HG02885 (cell line): ENCODE results near the gene GIPC3.

Experiments used
- ATAC-seq: cut with Tn5 transposase; IDR thresholded peaks from one replicate; pipeline ENCODE4 v1.9.1; 2021; ENCODE audit warnings: mild to moderate bottlenecking; ENCODE audit not compliant: unreplicated experiment, poor library complexity

GIPC3 gene

DNA sequence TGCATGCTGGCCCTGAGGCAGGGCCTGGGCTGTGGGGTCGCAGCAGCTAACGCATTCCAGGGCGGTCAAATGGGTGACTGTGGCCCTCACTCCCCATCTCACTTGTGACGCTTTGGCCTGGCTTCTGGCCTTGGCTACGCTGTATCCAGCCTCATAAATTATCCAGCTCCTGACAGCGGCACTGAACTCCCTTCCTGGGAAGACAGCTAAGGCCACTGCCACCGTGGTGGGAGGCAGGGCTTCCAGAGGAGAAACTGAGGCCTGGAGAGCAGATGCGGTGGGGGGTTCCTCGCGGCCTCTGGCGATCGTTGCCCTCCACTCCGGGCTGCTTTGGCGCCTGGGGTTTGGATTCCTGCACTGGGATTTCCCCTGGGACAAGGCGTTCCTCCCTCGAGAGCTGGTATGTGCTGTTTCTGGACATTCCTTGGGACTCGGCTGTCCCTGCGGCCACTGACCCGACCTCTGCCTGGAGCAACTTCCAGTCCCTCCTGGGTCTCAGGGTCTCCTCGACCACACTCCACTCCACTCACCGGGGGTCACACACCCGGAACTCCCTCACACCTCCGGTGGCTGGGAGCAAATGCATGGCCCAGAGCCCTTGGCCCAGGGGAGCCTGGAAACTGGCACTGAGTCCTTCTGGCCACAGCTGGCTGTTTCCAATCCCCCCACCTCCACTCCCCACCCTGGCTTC lies 18.0 kb downstream of the GIPC3 start:
- no peak for ATAC-seq

DNA sequence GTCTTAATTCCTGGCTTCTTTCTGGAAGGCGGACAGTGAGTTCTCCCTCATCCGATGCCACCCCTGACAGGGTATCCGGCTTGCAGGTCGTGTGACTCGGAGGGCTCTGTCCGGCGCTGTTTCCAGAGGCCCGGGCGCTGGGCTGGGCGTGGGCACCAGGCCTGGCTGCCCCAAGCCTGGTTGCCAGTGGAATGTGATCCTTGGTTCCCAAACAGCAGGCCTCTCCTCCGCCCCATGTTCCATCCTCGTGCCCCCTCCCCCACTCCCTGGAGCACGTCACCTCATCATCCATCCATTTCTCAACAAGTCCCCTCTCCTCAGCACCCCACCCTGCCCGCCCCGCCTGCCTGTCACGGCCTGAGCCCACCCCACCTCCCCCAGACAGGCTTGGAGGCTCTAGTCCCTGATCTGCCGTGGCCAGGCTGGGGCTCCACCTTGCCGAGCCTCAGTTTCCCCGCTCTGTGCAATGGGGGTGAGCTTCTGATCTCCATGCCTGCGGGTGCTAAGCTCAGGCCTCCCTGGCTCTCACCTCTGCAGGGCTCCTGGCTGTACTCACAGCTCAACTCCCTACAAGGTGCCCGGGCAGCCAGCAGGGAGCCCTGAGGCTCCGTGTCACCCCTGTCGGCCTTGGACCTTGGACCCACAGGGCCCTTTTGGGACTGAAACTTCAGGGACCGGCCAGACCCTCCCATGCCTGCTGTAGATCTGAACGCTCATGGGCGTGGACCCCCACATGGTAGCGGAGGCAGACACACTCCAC lies 19.1 kb downstream of the GIPC3 start:
- ATAC-seq = no peak

DNA sequence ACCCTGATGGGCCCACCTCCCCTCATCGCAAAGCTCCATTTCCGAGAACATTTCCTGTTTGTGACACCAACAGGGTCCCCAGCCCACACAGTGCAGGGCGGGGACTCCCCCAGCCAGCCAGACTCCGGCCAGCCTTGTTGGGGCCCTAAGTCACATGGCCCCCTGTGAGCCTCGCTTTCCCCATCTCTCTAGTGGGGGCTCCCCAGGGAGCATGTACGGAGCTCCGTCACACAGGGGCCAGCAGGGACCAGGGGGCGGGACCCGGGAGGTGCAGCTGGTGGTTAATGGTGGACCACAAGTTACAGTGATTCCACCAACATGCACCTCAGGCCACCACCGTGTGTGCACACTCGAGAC lies 19.7 kb downstream of the GIPC3 start:
- no peak for ATAC-seq

DNA sequence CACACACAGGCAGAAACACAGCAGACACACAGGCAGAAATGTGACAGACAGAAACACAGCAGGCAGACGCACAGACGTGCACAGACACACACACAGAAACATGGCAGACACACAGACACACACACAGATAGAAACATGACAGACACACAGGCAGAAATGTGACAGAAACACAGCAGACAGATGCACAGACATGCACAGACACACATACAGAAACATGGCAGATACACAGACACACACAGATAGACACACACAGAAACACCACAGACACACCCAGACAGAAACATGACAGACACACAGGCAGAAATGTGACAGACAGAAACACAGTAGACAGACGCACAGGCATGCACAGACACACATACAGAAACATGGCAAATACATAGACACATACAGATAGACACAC lies 20.1 kb downstream of the GIPC3 start:
- no peak for ATAC-seq

DNA sequence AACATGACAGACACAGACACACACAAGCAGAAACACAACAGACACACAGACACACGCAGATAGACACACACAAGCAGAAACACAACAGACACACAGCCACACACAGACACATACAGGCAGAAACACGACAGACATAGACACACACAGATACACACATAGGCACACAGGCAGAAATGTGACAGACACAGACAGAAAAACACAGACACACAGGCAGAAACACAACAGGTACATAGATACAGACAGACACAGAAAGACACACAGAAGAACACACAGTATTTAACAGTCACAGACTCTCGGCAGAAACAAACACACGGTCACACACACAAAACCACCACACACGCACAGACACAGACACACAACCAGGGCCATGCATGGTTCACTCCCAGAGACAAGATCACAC lies 20.5 kb downstream of the GIPC3 start:
- ATAC-seq = no peak

DNA sequence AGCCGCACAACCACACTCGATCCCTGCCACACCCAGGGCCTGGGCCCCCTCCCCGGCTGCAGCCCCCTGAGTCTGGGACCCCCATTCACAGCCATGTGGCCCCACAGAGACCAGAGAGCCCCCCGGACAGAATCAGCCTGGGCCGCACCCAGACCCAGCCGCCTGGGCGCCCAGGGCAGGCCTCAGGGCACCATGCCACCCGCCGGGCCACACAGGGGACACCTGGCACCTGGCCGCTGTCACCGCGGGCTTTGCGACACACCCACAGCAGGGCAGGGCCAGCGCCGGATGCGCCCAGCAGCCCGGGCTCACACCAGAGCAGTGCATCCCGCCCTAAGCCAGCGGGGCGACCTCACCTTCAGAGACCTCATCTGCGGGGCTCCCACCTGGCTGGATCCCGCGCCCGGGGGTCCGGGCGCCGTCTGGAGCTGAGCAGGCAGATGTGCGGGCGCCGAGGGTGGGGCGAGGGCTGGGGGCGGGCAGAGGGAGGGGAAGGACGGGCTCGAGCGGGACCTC lies 21.0 kb downstream of the GIPC3 start:
- ATAC-seq = no peak

DNA sequence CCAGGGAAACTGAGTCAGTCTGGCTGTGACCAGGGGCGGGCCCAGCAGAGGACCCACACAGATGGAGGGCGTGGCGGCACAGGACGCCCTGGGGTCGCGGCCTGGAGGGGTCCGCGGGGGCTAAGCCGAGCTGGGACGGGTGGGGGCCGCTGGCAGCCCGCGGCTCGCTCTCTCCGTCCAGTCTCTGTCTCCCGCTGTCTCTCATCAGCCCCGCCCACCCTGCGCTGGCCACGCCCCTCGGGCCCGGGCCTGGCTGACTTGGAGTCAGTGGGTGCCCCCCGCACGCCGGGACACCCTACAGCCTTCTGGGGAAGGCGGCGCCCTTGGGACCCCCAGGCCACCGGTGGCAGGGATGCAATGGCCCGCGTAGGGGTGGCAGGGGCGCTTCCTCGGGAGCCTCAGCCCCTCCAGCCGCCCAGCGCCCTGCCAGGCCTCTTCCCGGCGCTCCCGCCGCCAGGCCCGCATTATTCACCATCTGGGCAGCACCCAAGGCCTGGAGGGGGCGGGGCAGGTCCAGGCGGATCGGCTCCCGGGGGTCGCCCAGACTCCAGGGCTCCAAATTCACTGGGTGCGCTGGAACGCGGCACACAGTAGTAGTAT lies 21.5 kb downstream of the GIPC3 start, which contains the start of gene TBXA2R:
TBXA2R (minus strand) TSS at position 186 of the 600 bp plus-strand sequence. CDS start 6,241 bp downstream, outside the sequence.
- ATAC-seq = no peak

DNA sequence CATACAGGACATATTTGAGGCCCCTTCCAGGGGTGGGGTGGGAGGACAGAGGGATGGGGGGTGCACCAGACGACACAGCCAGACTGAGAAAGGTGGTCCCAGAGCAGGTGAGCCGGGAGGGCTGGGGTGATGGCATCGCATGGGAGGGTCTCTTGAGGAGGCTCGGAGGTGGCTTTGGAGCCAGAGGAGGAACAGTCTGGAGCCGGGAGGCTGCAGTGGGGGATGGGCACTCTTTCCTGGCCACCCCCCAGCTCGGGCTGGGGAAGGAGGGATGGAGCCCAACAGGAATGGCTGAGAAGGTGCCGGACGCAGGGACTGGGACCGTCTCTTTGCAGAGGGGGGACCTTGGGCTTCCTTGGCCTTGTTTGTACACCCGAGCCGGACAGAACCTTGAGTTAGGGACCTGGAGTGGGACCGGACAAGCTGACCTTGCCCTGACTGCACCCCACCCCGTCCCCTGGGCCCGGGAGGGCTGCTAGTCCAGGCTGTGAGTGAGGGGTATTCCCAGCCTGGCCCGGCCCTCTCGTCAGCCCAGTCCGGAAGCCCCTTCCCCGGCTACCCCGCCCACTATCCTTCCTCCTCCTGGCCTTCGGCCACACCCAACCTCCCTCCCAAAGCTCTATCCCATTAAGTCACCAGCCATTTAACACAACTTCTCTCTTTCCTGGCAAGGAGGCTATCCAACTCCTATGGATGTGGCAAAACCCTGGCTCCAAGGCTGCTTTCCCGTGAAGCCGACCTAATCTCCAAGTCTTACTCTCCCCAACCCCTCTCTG lies 22.2 kb downstream of the GIPC3 start:
- ATAC-seq = no peak

DNA sequence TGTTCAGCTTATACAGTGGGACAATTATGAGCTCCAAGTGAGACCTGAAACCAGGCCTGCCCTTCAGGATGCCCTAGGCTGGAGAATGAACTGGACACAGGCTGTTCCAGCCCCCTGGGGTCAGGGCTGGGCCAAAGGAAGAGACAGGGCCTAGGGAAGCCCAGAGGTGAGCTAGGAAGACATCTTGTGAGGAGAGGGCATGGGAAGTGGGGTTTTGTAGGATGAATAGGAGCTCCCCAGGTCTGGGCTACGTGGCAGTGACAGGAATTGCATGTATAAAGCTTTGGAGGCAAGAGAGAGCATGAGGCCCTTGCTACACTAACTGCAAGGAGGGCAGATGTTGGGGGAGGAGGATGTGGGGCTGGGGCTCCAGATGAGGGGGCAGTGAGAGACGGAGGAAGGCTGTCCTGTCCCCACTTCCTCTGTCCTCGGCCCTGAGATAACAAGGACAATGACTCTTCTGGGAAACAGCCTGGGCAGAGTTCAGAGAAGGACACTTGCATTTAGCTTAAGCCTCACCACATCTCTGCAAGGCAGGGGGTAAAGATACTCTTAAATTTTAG lies 22.9 kb downstream of the GIPC3 start:
- no peak for ATAC-seq

DNA sequence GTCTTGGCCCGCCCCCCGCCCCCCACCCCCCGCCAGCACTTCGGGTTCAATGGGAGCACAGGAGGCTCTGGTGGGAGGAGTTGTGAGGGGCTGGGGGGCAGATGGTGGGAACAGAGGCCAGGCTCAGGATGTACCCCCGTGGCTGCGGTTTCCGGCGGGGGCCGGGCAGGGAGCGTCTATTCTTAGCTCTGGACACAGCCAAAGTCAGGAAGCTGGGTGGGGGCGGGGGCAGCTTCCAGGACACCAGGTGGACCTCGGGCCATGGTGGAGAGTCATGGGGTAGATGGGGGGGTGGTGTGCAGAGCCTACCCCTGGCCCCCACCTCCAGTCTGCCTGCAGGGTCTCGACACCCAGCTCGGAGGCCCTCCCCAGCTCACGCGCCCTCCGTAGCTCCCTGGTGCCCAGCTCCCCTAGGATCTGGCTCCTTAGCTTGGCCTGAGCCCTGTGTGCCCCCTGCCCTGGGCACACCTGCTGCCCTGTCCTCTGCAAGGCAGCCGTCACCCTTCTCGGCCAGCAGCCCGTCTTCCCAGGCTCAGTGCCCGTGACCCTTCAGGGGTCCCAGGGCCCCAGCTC lies 23.6 kb downstream of the GIPC3 start:
- no peak for ATAC-seq

DNA sequence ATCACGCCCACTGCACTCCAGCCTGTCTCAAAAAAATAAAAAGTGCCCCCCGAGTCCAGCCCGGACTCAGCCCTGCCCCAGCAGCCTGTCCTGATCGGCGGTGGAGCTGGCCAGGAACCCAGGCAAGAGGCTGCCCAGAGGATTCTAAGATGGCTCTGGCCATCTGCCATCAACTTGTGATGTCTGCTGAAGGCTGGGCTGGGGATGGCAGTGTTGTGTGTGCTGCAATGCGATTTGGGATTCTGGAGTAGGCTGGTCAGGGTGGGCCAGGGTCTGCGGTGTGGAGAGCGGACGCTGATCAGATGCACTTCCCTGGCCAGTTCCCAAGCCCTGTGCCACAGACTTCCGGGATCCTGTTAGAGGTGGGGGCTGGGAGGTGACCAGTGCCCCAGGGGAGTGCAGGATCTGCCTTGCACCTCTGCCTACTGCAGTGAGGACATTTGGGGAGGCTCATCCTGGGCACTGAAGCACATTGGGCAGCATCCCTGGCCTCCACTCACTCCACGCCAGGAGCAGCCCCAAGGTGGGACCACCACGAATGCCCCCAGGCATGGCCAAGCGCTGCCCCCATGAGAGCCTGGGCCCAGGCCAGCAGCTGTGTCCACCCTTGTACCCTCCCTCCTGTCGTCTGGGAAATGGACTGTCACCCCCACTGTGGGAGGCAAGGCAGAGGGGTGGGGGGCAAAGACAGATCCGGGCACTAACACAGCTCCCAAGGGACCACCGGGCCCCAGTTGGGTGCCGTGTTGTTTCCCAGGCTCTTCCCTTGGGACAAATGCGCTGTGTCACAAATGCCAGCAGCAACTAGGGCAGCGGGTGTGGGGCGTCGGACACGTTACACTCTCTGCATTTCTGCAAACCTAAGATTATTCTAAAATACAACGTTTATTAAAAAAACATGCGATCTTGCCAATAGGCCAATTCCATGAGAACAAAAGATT lies 24.8 kb downstream of the GIPC3 start:
- ATAC-seq = no peak

DNA sequence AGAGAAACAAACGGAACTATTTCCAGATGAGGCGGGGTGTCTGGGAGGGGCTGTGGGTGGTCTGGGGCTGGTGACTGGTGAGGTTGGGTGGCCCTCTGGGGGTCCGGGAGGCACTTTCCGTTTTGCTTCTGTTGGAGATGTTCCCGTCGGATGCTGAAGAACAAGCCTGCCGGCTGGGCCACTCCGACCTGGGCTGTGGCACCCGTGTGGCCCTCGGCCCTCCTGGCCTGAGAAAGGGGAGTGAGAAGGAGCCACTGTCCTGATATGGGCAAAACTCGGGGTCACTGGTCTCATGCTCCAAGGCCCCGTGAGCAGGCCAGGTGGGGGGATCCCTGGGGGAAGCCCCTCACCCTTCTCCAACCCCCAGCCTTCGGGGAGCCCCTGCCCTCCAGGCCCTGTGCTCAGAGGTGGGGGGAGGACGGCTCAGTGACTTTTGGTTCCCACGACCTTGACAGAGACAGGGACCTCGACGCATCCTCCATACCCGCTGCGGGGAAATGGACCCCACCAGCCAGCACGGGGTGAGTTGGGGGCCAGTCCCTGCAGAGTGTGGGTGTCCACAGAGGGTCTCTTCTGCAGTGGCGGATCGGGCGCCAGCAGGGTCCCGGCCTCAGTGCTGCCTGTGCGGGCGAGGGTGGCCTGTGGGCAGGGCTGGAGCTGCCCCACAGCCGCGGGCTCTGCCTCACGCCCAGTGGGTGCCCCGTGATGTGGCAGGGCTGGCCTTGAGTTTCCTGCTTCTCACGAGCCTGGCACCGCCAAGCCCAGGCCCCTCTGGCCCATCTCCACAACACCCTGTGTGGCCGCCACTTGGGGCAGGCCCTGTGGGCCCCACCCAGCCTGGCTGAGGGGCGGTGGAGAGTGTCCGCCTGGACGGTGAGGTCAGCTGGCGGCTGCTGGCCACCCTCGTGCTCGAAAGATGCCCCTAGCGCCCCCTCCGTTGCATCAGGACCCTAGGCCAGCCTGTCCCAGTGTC lies 25.8 kb downstream of the GIPC3 start:
- no peak for ATAC-seq

DNA sequence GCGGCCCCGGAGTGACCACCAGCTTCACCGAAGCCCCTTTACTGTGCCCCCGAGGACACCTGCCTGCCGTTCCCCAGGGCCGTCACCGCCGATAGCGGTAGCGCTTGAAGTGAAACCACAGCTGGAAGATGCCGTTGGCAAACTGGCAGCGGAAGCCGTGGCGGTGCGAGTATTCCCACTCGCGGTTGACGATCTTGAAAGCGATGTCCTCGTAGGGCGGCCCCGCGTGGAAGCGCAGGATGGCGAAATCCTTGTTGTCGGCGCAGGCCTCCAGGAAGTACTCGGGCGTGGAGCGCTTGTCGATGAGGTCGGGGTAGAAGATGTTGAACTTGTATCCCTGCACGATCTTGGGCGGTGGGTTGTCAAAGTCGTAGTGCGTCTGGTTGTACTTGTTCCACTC lies 26.6 kb downstream of the GIPC3 start:
- ATAC-seq = no peak

DNA sequence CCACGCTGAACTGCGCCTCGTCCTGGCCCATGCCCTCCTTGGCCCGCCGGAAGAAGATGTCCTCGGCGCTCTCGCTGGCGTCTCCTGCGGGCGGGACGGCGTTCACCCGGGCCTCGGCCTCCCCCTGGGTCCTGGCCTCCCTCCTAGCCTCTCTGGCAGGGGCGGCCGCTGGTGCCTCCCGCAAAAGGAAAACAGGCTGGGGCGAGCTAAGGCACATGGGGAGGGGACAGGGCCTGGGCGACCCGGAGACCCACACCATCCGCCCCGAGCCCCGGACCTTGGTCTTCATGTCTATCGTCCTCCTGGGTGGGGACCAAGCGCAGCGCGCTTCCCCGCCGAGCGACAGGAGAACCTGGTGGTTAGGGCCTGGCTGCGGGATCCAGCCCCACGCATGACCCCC lies 27.1 kb downstream of the GIPC3 start:
- no peak for ATAC-seq

DNA sequence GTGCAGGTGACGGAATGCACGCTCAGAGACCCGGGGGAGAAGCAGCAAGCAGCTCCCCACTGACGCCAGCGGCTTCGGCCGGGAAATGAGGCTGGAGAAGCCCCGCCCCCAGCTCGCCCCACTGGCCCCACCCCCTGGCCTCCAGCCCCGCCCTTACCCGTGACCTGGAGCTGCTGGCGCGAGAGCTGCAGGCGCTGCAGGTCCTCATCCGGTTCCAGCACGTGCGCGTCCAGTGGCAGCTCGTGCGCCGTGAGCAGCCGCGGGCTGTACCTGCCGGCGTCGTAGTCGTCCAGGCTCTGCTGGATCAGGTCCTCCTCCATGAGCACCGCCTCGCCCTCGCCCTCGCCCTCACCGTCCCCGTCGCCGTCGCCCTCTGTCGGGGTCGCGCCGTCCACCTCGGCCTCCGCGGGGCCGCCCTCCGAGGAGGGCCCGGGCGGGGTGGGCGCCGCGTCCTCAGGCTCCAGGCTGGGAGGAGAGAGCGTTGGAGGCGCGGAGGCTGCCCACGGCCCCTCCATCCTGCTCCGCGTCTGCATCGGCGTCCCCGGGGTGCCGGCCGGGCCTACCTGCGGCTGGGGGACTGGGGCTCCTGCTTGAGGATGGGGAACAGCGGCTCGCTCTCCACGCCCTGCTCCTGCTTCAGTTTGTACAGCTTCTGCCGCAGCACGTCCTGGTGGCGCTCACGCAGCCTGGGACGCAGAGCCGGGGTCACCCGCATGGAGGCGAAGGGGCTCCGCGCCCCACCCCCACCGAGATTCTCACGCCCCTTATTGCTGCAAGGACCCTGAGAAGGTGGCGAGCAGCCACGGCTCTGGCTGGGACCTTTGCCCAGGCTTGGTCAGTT lies 27.8 kb downstream of the GIPC3 start:
- ATAC-seq = no peak

DNA sequence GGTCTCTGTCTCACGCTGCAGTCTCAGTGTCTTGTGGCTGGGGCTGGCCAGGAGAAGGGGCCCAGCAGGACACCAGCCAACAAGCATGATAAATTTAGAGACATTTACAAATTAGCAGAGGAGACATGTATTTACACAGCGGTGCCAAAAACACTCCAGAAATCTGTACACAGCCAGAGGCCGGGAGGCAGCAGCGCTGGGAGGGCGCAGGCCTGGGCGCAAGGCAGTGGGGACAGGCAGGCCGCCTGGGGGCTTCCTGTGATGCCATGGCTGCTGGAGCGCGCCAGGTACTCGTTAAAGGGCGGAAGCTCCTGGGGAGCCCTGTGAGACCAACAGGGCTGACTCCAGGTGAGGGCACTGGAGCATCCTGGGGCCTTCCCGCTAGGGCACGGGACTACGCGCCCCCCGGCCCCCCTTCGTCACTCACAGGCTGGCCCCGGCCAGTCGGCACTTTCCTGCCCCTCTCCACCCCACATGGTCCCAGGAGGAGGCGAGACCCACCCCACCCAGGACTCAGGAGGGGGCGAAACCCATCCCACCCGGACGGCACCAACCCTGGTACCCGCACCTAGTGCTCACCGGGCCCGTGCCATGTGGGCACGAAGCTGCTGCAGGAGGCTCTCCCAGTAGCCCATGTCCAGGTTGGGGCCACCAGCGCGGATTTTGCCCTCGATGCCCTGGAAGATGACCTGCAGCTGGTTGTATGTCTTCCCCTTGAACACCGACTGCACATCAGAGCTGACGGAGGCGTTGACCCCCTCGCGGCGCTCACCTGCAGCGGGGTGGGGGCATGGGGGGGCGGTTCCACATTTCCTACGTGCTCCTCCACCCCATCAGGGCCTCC lies 28.8 kb downstream of the GIPC3 start:
- ATAC-seq = no peak
